Transverse colon (tissue), 3 donors: ENCODE measurements around the gene PRKCQ.

Source experiments
- CTCF ChIP-seq, 5 experiments: fragments of 200-600 bp in 3 of 5; fragments of 450-650 bp in 2 of 5; sonication (generic) in 3 of 5; IDR thresholded peaks; 1 replicate in 2 of 5; 2 replicates in 3 of 5; pipeline ENCODE4 v1.5.1; 2016 to 2017; ENCODE audit warnings: antibody characterized with exemption in 5 of 5, inconsistent platforms in 3 of 5, mild to moderate bottlenecking in 2 of 5, moderate library complexity in 1 of 5
- EP300 ChIP-seq: sonication (generic); formaldehyde crosslinking; IDR thresholded peaks from one replicate; pipeline ENCODE4 v1.6.1; 2017; ENCODE audit warnings: antibody characterized with exemption, low read depth

GRCh38 chr10:6418613-6419216 lies 161.4 kb downstream of the PRKCQ start:
- no peak for TF ChIP-seq CTCF (IDR thresholded peaks at IDR 0.05)
- TF ChIP-seq EP300 = no peak
